Fibroblast of the aortic adventitia (primary cell): ENCODE measurements around the gene C8G. TPM values are rescaled to one million over a fixed set of nuclear protein-coding genes. Genes with fewer than 3 reads are reported as not detected.
A peak's percentile ranks its signal among the peaks of the same experiment; 100 is the strongest.

Experiments used
- DNase-seq: peaks from one replicate; pipeline ENCODE4 v3.0.0-alpha.2; 2010; ENCODE audit warnings: low read depth
- H3K4me3 ChIP-seq: 2 replicates; pipeline ENCODE4 v1.5.1; 2011; ENCODE audit warnings: low read depth, mild to moderate bottlenecking, control low read depth, low read length, moderate library complexity
- CTCF ChIP-seq: IDR thresholded peaks from 2 replicates; pipeline ENCODE4 v1.5.1; 2011; ENCODE audit warnings: mild to moderate bottlenecking, low read length, control low read depth, inconsistent platforms; ENCODE audit not compliant: insufficient read depth
- total RNA-seq: library from RNA; depleted of rRNA; stranded (reverse); fragments of >200 nt; gene quantifications from 2 replicates; pipeline ENCODE4 v1.2.3, GENCODE V29; 2012; ENCODE audit warnings: low replicate concordance

Gene C8G
- total RNA-seq, 1 donor = 0.36 TPM

GRCh38 chr9:136945333-136946227 lies 537 bp downstream of the C8G start:
- DNase-seq = no peak
- no peak for TF ChIP-seq CTCF
- H3K4me3 ChIP-seq = no peak overlapping the region

DNA sequence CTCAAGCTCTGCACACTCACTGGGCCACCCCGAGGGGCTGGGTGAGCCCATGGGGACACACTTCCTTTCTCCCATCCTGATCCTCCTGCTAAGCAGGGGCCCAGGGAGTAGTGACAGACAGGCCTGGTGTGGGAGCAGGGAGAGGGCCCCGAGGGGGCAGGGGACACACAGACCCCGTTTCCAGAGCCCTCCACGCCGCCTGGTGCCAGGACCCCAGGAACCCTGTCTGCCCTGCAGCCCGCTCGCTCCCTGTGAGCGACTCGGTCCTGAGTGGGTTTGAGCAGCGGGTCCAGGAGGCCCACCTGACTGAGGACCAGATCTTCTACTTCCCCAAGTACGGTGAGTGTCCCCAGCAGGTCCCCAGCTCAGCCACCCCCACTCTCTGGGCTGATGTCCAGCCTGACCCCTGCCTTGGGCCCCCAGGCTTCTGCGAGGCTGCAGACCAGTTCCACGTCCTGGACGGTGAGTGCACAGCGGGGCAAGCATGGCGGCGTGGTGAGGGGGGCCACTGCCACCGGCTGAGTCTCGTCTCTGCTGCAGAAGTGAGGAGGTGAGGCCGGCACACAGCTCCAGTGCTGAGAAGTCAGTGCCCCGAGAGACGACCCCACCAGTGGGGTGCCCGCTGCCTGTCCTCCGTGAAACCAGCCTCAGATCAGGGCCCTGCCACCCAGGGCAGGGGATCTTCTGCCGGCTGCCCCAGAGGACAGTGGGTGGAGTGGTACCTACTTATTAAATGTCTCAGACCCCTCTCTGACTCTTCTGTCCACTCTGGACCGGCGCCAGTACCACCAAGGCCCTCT lies 1.4 kb downstream of the C8G start:
- H3K4me3 ChIP-seq = no peak overlapping the region
- no peak for TF ChIP-seq CTCF
- no peak for DNase-seq

GRCh38 chr9:136947028-136947891 lies 2.2 kb downstream of the C8G start:
- no peak for TF ChIP-seq CTCF
- DNase-seq = no peak
- no peak overlapping the region for H3K4me3 ChIP-seq

DNA sequence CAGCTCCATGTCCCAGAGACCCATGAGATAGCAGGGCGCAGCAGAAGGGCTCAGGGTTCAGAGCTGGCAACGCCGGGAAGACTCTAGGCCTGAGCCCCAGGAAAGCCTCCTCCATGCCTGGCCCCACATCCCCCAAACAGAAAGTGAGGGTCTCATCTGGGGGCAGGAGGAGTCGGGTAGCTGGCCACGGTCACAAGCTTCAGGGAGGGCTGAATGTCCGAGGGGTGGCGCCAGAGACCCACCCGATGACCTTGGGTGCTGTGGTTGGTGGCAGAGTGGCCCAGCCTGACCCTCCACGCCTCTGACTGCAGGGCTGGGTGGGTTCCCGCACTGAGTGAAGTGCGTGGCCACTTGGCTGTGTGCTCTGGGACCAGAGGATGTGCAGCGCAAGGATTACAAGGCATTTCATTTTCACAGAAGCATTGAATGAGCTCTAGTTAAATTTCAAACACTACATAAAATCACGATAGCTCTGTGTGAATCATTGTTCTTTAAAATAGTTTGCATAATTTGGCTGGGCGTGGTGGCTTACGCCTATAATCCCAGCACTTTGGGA lies 3.0 kb downstream of the C8G start:
- peak; percentile 76 for DNase-seq
- TF ChIP-seq CTCF = peak; percentile 62
- no peak overlapping the region for H3K4me3 ChIP-seq

DNA sequence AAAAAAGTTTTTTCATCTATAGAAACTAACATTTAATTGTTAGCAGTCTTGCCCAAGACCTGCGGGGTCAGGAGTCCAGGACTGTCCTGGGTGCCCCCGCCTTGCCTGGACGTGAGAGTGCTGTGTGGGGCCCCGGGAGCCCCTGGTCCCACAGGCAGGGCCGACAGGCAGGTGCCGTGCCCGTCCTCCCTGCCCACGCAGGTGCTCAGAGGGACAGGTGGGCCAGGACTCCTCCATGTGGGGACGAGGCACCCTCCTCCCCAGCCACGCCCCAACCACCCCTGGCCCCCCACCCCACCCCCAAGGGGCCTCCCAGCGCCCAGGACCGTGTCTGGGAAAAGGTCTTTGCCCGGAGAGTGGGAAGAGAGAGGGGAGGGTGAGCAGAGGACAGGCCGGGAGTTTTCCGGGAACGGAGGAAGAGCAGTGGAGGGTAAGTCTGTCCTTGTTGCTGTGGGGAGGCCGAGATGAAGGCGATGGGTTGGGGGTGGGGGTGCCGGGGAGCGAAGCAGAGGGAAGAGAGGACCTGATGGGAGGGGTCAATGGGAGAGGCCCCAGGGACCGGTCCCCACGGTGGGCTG lies 4.3 kb downstream of the C8G start:
- TF ChIP-seq CTCF = no peak
- DNase-seq = no peak
- peak overlapping the region; percentile 62 for H3K4me3 ChIP-seq
